ENCODE measurements around the gene CLNK.

The CLNK gene

GRCh38 chr4:10661047-10661446, 23.5 kb downstream of the CLNK start:
- TF ChIP-seq GATA2 (IDR thresholded peaks at IDR 0.05; ENCODE audit: low read depth, low read length) (no peak), GATA3 (IDR thresholded peaks at IDR 0.05; ENCODE audit: low read depth, low read length) (no peak)

DNA sequence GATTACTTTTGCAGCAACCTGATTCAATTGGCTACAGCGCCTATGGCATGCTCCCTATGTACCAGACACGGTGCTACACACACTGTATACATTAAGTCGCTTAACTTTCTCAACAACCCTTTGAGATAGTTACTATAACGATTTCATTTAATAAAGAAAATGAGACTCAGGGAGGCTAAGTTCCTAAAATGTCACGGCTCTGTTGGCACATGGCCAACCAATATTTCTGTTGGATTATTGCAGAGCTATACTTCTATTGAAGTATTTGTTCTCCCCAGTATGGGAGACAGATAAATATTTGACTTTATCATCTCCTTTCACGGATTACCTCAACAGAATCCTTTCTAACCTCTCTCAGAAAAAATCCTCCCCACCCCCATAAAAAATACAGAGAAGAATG, 25.3 kb downstream of the CLNK start:
- TF ChIP-seq GATA3 (IDR thresholded peaks at IDR 0.05; ENCODE audit: low read depth, low read length), result no peak
- TF ChIP-seq GATA2 (IDR thresholded peaks at IDR 0.05; ENCODE audit: low read depth, low read length), result no peak

DNA sequence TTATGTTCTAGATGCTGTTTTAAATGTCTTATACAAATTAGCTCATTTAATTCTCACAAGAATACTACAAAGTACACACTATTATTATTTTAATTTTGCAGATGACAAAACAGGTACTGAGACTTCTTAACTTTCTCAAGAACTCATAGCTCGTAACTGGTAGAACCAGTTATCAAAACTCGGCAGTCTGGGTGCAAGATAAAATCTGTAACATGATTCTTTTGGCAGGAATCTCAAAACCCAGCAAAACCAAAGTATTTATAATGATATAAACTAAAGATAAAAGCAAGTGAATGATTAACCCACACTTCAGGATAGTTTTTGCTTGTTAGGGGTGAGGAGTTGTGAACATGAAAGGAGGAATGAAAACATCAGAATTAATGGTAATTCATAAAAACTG, 27.6 kb downstream of the CLNK start:
- no peak for TF ChIP-seq GATA2 (IDR thresholded peaks at IDR 0.05; ENCODE audit: low read depth, low read length)
- TF ChIP-seq GATA3 (IDR thresholded peaks at IDR 0.05; ENCODE audit: low read depth, low read length), result no peak

DNA sequence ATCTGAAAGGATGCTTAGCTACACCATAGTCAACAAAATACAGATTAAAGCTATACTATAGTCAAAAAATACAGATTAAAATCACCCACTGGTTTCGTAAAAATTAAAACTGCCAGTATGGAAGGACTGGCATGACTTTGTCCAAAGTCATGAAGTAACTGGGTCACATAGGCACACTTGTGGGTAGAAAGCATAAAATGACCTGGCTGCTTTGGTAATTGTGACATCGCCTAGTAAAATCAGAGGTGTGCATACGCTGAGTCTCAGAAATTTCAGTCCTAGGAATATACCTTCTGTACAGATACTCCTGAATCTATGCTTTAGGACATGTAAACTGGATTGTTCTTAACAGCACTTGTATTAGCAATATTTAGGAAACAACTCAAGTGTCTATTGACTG, 28.1 kb downstream of the CLNK start:
- TF ChIP-seq GATA2 (IDR thresholded peaks at IDR 0.05; ENCODE audit: low read depth, low read length), result no peak
- TF ChIP-seq GATA3 (IDR thresholded peaks at IDR 0.05; ENCODE audit: low read depth, low read length), result no peak

DNA sequence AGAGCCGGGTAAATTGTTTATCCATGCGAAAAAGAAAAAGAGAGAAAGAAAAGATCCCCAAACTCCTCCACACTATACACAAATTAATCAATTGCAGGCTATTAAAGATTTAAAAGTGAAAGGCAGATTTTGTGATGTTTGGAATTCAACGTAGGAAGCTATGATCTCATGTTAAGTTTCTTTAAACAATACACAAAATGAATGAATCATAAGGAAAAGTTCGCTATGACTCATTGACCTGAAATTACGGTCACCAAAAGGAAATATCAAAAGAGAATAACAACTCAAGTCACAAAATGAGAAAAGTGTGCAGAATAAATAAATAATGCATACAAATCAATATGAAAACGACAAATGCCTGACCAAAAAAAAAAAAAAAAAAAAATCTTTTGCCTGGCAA, 28.6 kb downstream of the CLNK start:
- TF ChIP-seq GATA2 (IDR thresholded peaks at IDR 0.05; ENCODE audit: low read depth, low read length), result no peak

- TF ChIP-seq GATA2 (IDR thresholded peaks at IDR 0.05; ENCODE audit: low read depth, low read length) (no peak), GATA3 (IDR thresholded peaks at IDR 0.05; ENCODE audit: low read depth, low read length) (no peak)
These were observed 36.1 kb downstream of the CLNK start for GRCh38 chr4:10648479-10648878.

- no peak for TF ChIP-seq GATA2 (IDR thresholded peaks at IDR 0.05; ENCODE audit: low read depth, low read length)
- no peak for TF ChIP-seq GATA3 (IDR thresholded peaks at IDR 0.05; ENCODE audit: low read depth, low read length)
These were observed 36.7 kb downstream of the CLNK start for GRCh38 chr4:10647846-10648245.

DNA sequence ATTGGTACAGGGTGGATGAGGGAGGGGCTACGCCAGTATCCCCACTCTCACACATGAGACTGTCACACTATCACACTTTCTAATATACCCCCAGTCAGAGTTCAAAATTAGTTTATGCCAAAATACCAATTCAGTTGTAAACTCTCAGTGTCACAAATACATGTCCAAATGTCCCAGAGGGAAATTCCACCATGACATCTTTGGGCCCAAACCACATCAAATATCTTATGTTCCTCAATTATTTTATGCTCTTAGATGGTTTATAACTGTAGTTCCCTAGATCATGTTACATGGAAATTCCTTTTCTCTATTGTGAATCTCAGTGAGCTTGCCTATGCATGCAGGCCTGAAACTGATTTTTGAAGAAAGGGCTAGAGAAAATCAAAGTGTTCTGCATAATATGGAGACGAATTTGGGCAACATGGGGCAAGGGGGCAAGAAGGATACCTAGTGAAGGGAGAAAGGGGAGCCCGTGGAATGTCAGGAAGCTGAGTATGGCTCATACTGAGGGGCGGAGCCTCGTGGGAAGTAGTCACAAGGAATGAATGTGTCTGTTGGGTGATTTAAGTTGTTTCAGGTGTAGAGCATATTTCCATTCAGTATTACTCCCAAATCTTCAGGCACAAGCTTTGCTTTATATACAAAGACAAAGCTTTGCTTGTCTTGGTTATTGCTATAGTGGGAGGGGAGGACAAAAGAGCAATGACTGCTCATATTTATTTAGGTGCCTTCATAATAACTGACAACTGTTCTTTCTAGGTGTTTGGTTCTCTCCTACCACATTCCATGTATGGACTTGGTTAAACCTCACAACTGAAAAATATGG, 40.8 kb downstream of the CLNK start:
- TF ChIP-seq GATA2 (IDR thresholded peaks at IDR 0.05; ENCODE audit: low read depth, low read length), result no peak
- no peak for TF ChIP-seq GATA3 (IDR thresholded peaks at IDR 0.05; ENCODE audit: low read depth, low read length)

DNA sequence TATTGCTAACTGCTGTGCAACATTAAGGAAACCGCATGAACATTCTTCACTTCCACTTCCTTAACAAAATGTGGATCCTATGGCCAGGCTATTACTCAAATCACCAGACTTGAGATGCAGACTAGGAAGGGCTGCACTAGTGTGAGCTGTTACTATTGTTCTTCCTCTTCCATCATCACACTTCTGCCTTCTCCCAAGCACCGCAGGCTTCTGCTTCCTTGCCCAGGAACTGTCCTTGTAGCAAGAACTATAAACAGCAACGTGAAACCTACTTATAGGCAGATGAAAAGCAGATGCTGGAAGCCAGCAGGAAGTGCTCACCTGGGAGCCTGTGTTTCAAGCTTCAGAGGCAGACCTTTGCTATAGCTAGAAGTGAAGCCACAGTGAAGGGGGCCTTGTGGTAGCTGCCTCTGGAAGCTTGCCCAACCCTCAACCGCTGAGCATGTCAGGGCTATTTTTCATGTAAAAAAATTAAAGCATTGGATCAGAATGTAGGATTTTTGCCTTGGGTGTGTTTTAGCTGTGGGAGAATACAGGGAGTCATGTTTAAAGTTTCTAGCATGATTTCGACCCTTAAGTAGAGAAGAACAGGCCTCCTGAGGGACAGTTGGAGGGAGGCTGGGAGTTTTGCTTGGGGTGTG, 43.9 kb downstream of the CLNK start:
- TF ChIP-seq GATA2 (IDR thresholded peaks at IDR 0.05; ENCODE audit: low read depth, low read length) (no peak), GATA3 (IDR thresholded peaks at IDR 0.05; ENCODE audit: low read depth, low read length) (no peak)

DNA sequence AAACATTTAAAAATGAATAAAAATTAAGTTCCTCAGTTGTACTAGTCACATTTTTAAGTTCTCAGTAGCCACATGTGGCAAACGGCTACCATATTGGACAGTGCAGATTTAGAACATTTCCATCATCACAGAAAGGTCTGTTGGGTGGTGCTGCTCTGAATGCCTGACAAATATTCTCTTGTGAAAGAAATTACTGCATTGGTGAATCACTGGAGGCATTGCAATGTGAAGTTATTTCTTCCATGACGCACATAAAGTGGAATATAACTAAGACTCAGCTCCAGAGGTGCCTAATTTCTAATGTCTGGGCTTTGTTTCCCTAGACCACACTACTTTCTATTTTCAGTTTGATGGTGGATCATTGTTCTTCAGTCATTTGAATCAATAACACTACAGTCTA, 44.9 kb downstream of the CLNK start:
- TF ChIP-seq GATA2 (IDR thresholded peaks at IDR 0.05; ENCODE audit: low read depth, low read length) (no peak), GATA3 (IDR thresholded peaks at IDR 0.05; ENCODE audit: low read depth, low read length) (no peak)

GRCh38 chr4:10639100-10639499, 45.5 kb downstream of the CLNK start:
- TF ChIP-seq GATA3 (IDR thresholded peaks at IDR 0.05; ENCODE audit: low read depth, low read length) (no peak), GATA2 (IDR thresholded peaks at IDR 0.05; ENCODE audit: low read depth, low read length) (no peak)

- TF ChIP-seq GATA2 (IDR thresholded peaks at IDR 0.05; ENCODE audit: low read depth, low read length) (no peak), GATA3 (IDR thresholded peaks at IDR 0.05; ENCODE audit: low read depth, low read length) (no peak)
These were observed 49.5 kb downstream of the CLNK start for GRCh38 chr4:10635091-10635490.

DNA sequence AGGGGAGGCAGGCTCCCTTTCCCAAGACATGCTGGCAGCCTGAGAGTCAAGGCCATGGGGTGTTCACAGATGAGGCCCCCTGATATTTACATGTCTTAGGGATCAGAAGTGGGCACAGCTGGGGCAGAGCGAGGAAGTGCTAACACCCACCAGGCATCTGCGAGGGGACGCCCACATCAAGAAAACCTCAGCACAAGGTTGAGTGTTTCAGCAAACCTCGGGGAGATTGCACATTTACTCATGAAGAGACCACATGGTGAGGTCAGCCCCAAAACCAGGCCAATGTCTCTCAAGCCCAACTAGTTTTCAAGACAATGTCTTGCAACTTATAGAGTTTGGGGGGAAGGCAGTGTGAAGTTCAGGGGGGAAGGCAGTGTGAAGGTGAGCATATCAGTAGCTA, 55.2 kb downstream of the CLNK start:
- no peak for TF ChIP-seq GATA2 (IDR thresholded peaks at IDR 0.05; ENCODE audit: low read depth, low read length)
- TF ChIP-seq GATA3 (IDR thresholded peaks at IDR 0.05; ENCODE audit: low read depth, low read length), result no peak

- TF ChIP-seq GATA2 (IDR thresholded peaks at IDR 0.05; ENCODE audit: low read depth, low read length) (no peak), GATA3 (IDR thresholded peaks at IDR 0.05; ENCODE audit: low read depth, low read length) (no peak)
These were observed 59.4 kb downstream of the CLNK start for GRCh38 chr4:10625131-10625530.

DNA sequence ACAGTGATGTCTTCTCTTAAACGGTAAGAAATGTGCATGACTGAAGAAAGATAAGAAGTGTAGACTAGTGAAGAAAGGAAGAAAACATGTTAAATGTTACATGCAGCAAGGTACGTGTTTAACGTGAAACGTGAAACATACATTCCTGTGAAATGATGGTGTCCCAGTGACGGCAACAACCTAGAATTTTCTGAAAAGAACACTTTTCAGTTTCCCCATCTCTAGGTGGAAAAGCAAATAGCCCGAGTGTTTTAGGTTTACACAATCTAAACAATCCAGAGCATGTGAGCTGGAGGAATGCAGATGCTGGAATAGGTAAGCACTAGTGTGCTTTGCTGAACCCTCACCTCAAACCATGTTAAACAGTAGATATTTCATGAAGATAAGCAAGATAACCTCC, 60.7 kb downstream of the CLNK start:
- TF ChIP-seq GATA3 (IDR thresholded peaks at IDR 0.05; ENCODE audit: low read depth, low read length) (no peak), GATA2 (IDR thresholded peaks at IDR 0.05; ENCODE audit: low read depth, low read length) (no peak)

Measured in SH-SY5Y (cell line).